GM19395 (cell line): ENCODE results near the gene MPZL3.
"Not testable (repeated sequence)": the region's sequence is repeated elsewhere in the genome, so short reads cannot be mapped to it uniquely, and the experiment has no call there.

Experiments
- ATAC-seq: cut with Tn5 transposase; IDR thresholded peaks from one replicate; pipeline ENCODE4 v1.9.1; 2021; ENCODE audit warnings: mild to moderate bottlenecking, moderate library complexity; ENCODE audit not compliant: unreplicated experiment

The MPZL3 gene

DNA sequence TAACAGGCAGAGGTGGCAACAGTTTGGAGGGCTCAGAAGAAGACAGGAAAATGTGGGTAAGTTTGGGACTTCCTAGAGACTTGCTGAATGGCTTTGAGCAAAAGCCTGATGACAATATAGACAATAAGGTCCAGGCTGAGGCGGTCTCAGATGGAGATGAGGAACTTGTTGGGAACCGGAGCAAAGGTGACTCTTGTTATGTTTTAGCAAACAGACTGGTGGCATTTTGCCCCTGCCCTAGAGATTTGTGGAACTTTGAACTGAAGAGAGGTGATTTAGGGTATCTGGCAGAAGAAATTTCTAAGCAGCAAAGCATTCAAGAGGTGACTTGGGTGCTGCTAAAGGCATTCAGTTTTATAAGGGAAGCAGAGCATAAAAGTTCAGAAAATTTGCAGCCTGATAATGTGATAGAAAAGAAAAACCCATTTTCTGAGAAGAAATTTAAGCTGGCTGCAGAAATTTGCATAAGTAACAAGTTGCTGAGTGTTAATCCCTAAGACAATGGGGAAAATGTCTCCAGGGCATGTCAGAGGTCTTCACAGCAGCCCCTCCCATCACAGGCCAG, 61.1 kb downstream of the MPZL3 start:
- not testable (repeated sequence) for ATAC-seq

- ATAC-seq = no peak
Measured at GRCh38 chr11:118186346-118187107, 65.6 kb downstream of the MPZL3 start.

DNA sequence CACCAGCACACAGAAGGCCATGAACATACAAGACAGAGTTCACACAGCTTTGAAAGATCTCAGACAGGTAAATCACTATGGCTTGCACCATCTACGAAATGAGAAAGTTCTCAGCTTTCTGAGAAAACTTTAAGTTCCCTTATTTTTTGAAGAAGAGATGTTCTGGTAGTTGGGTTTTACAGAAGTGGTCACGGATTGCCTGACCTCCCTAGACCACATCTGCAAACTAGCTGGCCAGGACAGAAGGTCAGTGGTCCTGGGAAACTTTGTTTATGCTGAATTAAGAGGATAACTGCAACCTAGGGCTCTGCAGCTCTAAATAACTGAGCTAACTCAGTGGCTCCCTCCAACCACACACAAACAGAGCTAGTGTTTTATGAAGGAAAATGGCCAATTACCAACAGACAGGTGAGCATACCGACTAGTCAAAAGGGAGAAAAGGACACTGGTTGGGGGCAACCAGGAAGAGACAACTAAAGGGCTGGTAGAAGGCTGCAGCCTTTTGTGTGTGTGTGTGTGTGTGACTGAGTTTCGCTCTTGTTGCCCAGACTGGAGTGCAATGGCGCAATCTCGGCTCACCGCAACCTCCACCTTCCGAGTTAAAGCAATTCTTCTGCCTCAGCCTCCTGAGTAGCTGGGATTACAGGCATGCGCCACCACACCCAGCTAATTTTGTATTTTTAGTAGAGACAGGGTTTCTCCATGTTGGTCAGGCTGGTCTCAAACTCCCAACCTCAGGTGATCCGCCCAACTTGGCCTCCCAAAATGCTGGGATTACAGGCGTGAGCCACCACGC, 67.2 kb downstream of the MPZL3 start:
- ATAC-seq = no peak

GRCh38 chr11:118183691-118184090, 68.5 kb downstream of the MPZL3 start:
- ATAC-seq = not testable (repeated sequence)

GRCh38 chr11:118180300-118180703, 71.9 kb downstream of the MPZL3 start:
- no peak for ATAC-seq

GRCh38 chr11:118176778-118177134, 75.4 kb downstream of the MPZL3 start:
- no peak for ATAC-seq
